Kasumi-1 (cell line): ENCODE measurements around the gene TCF7.
"Not testable (repeated sequence)": the region's sequence is repeated elsewhere in the genome, so short reads cannot be mapped to it uniquely, and the experiment has no call there.

Source experiments
- DNase-seq, 2 experiments: peaks; one replicate each; lab custom pipeline; 2025; lab: John Stamatoyannopoulos, UW

The TCF7 gene

DNA sequence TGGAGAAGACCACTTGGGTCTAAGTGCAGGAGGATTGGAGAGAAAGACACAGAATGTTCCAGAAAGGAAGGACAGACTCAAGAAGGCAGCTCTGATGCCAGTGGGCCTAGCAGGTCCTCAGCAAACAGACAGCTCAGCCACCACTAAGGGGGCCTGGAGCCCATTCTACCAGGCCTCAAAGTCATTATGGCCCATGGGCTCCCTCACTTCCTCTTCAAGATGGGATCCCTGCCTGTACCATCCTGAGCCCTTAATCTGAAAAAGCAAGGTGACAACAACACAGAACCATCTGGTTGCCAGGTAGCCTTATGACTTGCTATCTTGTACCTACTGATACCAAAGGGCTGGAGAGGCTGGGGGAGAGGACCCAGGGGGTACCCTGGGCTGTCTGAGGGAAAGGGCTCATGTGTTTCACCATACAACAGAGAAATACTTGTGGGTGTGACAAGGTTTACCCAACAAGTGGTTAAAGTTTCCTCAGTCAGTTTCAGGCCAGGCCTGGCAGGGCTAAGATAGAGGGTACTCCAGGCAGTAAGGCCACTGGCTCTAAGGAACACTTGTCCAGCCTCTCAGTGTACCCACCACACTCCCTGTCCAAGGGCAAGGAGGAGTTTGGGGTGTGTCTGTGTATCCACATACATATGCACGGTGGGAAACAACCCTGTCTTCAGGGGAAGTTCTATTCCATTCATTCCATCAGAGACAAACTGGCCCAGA is 30.7 kb downstream of the TCF7 start:
- no peak for DNase-seq

DNA sequence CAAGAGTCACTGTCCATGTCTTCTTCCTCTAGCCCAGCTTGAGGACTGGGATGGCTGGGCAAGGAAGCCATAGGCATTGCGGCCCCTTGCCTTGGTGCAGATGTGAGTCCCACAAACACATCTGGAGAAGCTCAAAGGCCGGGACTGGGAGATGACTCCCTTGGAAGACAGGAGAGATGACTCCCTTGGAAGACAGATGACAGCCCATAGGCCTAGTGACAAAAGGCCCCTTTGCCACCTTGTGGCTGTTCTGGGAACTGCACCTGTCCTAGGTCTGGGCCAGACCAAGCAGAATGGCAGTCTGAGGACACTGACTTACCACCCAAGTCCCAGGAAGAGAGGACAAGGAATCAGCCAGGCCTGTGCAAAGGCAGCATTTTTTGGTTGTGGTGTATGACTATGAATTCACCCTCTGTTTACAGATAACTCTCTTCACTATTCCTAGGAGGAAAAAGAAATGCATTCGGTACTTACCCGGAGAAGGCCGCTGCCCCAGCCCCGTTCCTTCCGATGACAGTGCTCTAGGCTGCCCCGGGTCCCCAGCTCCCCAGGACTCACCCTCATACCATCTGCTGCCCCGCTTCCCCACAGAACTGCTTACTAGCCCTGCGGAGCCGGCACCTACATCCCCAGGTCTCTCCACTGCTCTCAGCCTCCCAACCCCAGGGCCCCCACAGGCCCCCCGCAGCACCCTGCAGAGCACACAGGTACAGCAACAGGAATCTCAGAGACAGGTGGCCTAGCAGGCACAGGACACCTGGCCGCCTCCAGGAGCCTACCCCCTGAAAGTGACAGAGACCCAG is 31.5 kb downstream of the TCF7 start:
- DNase-seq: peak; percentile 77

DNA sequence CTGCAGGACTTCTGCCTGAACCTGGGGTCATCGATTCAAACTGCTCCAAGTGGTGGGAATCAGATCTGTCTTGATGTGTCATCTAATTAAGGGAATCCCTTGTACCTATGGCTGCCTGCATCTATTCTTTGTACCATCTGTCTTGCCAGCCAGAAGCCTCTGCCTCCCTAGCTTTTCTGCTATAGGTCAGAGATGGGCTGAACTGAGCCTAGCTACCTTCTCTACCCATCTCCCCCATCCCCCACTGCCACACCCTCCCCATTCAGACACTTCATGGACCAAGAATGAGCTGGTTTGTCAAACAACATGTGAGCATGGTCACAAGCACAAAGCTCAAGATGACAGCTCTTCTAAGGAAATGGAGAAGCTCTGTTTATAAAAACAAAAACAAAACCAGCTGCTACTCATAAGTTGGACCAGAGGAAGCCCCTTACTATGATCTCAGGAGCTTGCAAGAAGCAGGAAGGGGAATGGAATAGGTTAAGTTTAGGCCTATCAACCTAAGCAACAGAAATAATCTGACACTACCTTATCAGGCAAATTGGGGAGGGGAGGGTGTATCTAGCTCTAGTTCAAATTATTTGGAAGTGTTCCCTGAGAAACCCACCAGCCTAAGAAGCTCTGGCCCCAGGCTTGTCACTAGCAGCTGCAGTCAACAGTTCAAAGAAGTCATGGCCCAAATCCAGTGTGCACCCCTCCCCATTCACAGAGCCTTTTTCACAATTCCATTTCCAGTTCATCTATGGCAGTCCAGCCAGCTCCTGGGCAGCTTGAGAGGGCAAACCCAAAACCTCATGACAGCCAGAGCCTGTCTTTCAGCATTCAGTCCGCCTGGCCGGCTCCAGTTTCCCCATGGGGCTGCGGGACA is 32.4 kb downstream of the TCF7 start:
- no peak for DNase-seq

DNA sequence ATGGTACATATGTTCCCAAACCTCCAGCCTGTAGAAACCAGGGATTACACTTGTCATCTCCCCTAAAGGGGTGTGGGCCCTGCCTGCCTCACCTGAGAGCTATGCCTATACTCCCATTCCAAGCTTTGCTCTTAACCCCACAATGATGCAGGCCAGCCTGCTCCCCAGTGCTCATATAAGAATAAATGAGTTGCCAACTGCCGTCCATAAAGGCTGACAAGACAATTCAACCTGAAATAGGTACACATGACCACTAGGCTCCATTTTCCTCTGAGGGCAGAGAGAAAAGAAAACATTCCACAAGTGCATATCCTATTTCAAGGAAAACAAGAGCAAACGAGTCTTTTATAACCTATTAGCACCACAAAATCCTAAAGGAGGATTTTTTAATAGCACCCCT is 33.8 kb downstream of the TCF7 start:
- DNase-seq: no peak

- DNase-seq: no peak
Measured at GRCh38 chr5:134148986-134149539, 34.6 kb downstream of the TCF7 start.

GRCh38 chr5:134149571-134150303 is 35.3 kb downstream of the TCF7 start:
- DNase-seq: no peak

DNA sequence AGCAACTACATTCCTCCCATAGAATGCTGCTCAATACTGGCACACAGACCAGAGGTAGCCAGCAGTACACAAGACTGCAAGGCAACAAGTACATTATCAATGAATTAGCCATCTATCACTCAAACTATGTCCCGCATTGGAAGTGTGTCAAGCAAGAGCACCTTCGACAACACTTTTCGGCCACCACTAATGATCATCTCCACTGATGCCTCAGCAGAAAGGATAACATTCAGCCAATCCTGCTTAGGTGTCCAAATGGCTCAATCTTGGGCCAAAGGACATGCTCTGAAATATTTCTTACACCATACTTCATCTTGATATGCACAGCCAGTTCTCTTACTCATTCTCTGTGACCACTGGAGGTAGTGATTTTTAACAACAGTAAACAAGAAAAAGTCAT is 37.2 kb downstream of the TCF7 start:
- no peak for DNase-seq

DNA sequence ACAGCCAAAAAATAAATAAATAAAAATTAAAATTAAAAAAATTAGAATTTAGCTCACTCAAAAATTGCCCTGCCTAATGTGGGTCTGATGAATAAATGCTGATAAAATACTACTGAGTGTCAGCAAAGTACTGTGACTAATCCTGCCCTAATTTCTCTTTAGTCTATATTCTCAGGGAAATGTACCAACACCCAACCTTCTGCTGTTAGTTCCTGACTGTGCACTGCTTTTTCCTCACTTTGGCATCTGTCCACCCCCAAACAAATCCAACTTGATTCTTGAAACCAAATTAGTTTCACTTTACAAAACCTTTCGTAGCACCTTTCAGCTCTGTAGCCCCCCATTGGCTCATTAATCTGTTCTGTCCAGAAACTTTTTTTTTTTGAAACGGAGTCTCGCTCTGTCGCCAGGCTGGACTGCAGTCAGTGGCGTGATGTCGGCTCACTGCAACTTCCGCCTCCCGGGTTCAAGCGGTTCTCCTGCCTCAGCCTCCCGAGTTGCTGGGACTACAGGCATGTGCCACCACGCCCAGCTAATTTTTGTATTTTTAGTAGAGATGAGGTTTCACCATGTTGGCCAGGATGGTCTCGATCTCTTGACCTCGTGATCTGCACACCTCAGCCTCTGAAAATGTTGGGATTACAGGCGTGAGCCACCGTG is 37.8 kb downstream of the TCF7 start:
- DNase-seq: not testable (repeated sequence)

GRCh38 chr5:134153241-134153640 is 38.8 kb downstream of the TCF7 start:
- DNase-seq: no peak

- no peak for DNase-seq
Measured at GRCh38 chr5:134153657-134154056, 39.2 kb downstream of the TCF7 start.

- DNase-seq: no peak
Measured at GRCh38 chr5:134161513-134162395, 47.3 kb downstream of the TCF7 start.

DNA sequence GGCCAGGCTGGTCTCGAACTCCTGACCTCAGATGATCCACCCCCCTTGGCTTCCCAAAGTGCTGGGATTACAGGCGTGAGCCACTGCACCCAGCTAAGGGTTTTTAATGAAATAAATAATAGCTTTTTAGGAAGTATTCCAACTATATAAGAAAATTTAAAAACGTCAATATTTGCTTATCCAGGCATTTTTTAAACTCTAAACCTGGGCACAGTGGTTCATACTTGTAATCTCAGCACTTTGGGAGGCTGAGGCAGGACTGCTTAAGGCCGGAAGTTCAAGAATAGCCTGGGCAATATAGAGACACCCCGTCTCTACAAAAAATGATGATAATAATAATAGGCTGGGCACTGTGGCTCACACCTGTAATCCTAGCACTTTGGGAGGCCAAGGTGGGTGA is 48.1 kb downstream of the TCF7 start:
- no peak for DNase-seq

DNA sequence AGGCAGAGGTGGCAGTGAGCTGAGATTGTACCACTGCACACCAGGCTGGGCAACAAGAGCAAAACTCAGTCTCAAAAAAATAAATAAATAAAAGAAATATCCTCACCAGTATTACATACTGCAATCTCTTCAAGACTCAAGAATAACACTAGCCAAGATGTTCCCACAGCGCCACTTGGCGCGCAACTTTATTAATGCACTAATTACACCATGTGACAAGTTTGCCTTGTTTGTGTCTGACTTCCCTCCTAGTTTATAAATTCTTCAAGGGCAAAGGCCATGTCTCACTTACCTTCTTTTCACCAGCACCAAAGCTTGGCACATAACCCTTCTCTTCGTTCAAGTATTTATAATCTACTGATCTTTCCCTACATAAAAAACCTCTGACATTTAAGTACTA is 57.5 kb downstream of the TCF7 start:
- DNase-seq: no peak

DNA sequence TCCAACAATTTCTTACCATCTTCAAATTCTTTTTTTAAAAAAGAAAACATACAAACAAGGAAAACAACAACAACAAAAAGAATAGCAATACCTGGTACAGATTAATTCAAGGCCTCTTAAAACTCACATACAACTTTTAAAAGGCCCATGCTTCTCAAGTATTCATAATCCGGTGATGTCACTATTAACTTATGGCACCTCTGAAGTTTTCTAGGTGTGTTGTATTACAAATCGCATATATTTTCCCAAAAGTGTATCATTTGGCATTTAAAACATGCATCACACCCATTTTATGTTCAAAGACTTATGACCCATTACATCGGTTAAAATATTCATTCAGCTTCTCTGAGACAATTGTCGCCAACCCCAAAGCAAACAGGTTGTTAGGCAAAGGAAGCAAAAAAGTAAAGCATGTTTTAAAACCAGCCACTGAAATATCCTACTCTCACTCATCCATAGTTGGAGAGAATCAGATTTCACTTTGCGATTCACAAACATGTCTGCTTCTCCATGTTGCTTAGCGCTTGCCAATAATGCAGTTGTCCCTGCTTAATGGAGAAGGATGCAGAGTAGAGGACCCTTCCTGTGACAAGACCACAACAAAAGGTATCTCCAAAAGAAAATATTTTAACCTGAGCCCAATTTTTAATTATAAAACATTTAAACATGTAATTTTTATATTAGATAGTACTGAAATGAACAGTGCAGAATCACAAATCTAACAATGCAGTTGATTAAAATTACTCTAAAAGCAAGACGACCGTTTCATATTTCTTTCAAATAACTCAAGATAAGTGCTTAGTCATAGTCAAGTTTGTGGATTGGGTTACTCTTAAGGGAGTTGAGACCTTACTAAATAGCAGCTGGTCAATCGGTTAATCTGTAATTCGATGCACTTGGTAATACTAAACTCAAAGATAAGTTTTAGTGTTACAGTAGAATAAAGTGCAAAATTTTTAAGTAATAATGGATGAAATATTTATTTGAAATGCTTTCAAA is 60.7 kb downstream of the TCF7 start:
- DNase-seq: peak; percentile 34 to 46

DNA sequence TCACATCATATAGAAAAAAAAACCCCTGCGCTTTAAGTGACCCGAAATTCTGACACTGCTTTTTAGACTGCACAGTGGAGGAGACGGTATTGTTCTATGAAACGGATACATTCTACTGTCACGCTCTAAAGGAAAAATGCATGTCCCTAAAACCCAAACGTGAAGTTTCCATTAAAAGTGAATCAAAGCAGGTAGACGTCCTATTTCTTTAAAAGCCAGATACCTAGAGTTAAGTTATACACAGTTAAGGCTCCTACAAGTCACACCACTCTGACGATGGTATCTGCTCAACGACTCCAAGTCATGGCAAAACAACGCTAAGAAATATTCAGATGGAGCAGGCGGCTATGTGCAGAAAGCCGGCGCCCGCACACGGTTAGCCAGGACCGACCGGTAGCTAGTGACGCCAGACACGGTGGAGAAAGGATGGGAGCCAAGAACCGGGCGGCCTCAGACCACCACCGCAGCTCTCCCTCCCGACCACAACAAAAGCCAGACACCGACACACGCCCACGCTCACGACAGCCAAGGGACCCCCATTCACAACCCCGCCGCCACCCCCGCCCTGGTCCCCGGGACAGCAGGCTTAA is 61.5 kb downstream of the TCF7 start:
- peak; percentile 34 to 66 for DNase-seq

- peak; percentile 66 to 79 for DNase-seq
Measured at GRCh38 chr5:134176511-134177368, 62.3 kb downstream of the TCF7 start, which contains the start of gene SKP1. Gene SKP1 (minus strand): TSS chr5:134176950. CDS start chr5:134174022, 2,928 bp downstream.
